AG04450 (cell line): Measurements from ENCODE around the gene PLEKHH1. TPM values are rescaled to one million over a fixed set of nuclear protein-coding genes. Genes with fewer than 3 reads are reported as not detected.

ENCODE experiments used
- CTCF ChIA-PET: fragments of 300-600, 350-600 bp; formaldehyde crosslinking; extraction: SDS; loops from one replicate; lab custom pipeline; 2022; ENCODE audit warnings: antibody characterized with exemption, inconsistent platforms; lab: Charles Lee
- POLR2A ChIA-PET: fragments of 350-600 bp; formaldehyde crosslinking; extraction: SDS; loops from one replicate; lab custom pipeline; 2021; ENCODE audit warnings: antibody characterized with exemption, inconsistent platforms; lab: Yijun Ruan, JAX
- DNase-seq: peaks from one replicate; pipeline ENCODE4 v3.0.0-alpha.2; 2011; ENCODE audit warnings: low read depth, low spot score
- H3K27ac ChIP-seq: one replicate; pipeline ENCODE4 v1.5.1; 2012; ENCODE audit warnings: low read depth, low read length, control low read depth
- H3K27me3 ChIP-seq: one replicate; pipeline ENCODE4 v1.6.0; 2012; ENCODE audit warnings: low read length; ENCODE audit not compliant: control insufficient read depth, insufficient read depth
- H3K4me3 ChIP-seq: 2 replicates; pipeline ENCODE4 v1.5.1; 2011; ENCODE audit warnings: mild to moderate bottlenecking, low read depth, low read length, control low read depth
- H3K9me3 ChIP-seq: 2 replicates; pipeline ENCODE4 v1.5.1; 2012; ENCODE audit warnings: low read length; ENCODE audit not compliant: control insufficient read depth, insufficient read depth
- CTCF ChIP-seq: IDR thresholded peaks from 2 replicates; pipeline ENCODE4 v1.5.1; 2011; ENCODE audit warnings: low read depth, low read length, control low read depth, inconsistent platforms
- polyA minus RNA-seq: library from RNA; depleted of rRNA, polyadenylated mRNA; stranded (reverse); fragments of >200 nt; gene quantifications from 2 replicates; pipeline ENCODE4 v1.2.3, GENCODE V29; 2011; rRNA and poly(A)+ RNA removed
- polyA plus RNA-seq: library from polyadenylated mRNA; depleted of rRNA; stranded (reverse); fragments of >200 nt; gene quantifications from 2 replicates; pipeline ENCODE4 v1.2.3, GENCODE V29; 2011; rRNA removed

PLEKHH1 gene
- 0.15 and 0.19 TPM in 2 replicates for polyA plus RNA-seq
- polyA minus RNA-seq, result 0.30 and 0.41 TPM in 2 replicates

DNA sequence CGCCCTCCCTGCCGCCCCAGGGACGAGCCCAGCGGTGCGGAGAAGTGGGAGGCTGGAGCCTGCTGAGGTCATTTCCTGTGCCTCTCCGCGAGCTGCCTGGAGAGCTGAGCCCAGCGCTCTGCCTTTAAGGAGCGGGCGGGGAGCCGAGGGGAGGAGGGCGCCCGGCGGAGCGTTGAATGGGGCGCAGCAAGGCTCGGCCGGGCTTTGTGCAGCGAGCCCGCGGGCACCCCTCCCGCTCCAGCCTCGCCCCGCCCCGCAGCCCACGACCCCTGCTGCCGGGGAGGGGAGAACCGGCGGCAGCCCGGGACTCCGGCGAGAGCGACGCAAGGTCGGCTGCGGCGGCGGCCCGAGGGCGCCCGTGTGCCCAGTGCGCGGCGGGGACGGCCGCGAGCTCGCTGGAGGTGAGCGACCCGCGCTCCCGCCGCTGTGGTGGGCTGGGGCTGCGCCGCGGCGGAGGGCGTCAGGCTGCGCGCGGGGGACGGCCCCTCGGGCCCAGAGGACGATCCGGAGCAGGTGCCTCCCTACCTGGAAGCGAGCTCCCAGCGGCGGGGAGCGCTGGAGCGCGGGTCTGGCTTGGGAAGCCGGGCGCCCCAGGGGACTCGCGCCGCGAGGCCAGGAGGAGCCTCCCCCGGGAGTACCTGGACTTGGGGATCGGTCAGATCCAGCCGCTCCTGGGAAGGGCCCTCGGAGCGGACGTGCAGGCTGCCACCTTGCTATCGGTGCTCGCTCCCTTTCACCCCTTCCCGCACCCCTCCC, at the start of gene PLEKHH1:
Gene PLEKHH1 (plus strand): TSS at position 293 of the 756 bp plus-strand sequence. CDS start 8,578 bp downstream, outside the sequence.
- peak within 1 kb of the TSS; percentile 54 for H3K4me3 ChIP-seq
- H3K9me3 ChIP-seq, result no peaks in the 10 kb centered on the region
- peaks cover 30% of the 10 kb centered on the region for H3K27me3 ChIP-seq
- DNase-seq, result no peak
- TF ChIP-seq CTCF, result no peak
- no peak within 1 kb of the TSS for H3K27ac ChIP-seq
- CTCF ChIA-PET, result interaction anchor here (0.5 to 3.7 kb wide), 6 partner anchors 17 to 179 kb away, joined by 3 to 26 read pairs (median 4); no protein-coding TSS in a partner anchor
- POLR2A ChIA-PET, result no interaction called here

GRCh38 chr14:67483579-67484285, 49.4 kb upstream of the PLEKHH1 start:
- CTCF ChIA-PET, result no interaction called here

GRCh38 chr14:67485501-67486095, 47.5 kb upstream of the PLEKHH1 start:
- Histone ChIP-seq H3K4me3 (no peak overlapping the region), H3K27ac (no peak overlapping the region), H3K27me3 (no peaks in the 10 kb centered on the region), H3K9me3 (no peaks in the 10 kb centered on the region)
- CTCF ChIA-PET, result interaction anchor here (0.5 kb wide), 1 partner anchor 187 kb away, joined by 6 read pairs; no protein-coding TSS in a partner anchor
- POLR2A ChIA-PET, result no interaction called here
- DNase-seq, result no peak
- TF ChIP-seq CTCF, result no peak

More at GRCh38 chr14:67483579-67484285, 49.4 kb upstream of the PLEKHH1 start:
- POLR2A ChIA-PET, result no interaction called here
- Histone ChIP-seq H3K27me3 (no peaks in the 10 kb centered on the region), H3K9me3 (no peaks in the 10 kb centered on the region), H3K27ac (no peak overlapping the region), H3K4me3 (no peak overlapping the region)
- no peak for TF ChIP-seq CTCF
- DNase-seq, result no peak

- POLR2A ChIA-PET, result no interaction called here
- H3K27ac ChIP-seq, result no peak overlapping the region
- TF ChIP-seq CTCF, result no peak
- H3K27me3 ChIP-seq, result peaks cover 2% of the 10 kb centered on the region
- no peak overlapping the region for H3K4me3 ChIP-seq
- no peak for DNase-seq
- no peaks in the 10 kb centered on the region for H3K9me3 ChIP-seq
- CTCF ChIA-PET, result no interaction called here
Measured at GRCh38 chr14:67486890-67487289, 46.2 kb upstream of the PLEKHH1 start.
